GM19043 (cell line): ENCODE data around the gene RNH1.

Source experiments
- ATAC-seq: cut with Tn5 transposase; IDR thresholded peaks from one replicate; pipeline ENCODE4 v1.9.1; 2021; ENCODE audit warnings: low read depth; ENCODE audit not compliant: unreplicated experiment

RNH1 gene

GRCh38 chr11:537622-538430 is 30.8 kb upstream of the RNH1 start:
- ATAC-seq = no peak

GRCh38 chr11:536841-537621 is 30.0 kb upstream of the RNH1 start, which contains the start of gene LRRC56:
Gene LRRC56, plus strand, starts transcription at chr11:537527. Its CDS starts 3,158 bp downstream, at chr11:540685.
- ATAC-seq = peak; percentile 59

GRCh38 chr11:535519-536454 is 28.7 kb upstream of the RNH1 start, which contains the start of gene HRAS:
Gene HRAS, minus strand, starts transcription at chr11:535576.
- ATAC-seq = peak; percentile 83

GRCh38 chr11:535210-535518 is 28.1 kb upstream of the RNH1 start:
- ATAC-seq = peak; percentile 15

GRCh38 chr11:534396-535209 is 27.6 kb upstream of the RNH1 start:
- no peak for ATAC-seq

- ATAC-seq = no peak
Measured at GRCh38 chr11:533586-534395, 26.7 kb upstream of the RNH1 start.

GRCh38 chr11:532986-533585 is 26.0 kb upstream of the RNH1 start:
- no peak for ATAC-seq

- no peak for ATAC-seq
Measured at GRCh38 chr11:532527-532985, 25.5 kb upstream of the RNH1 start.

- ATAC-seq = no peak
Measured at GRCh38 chr11:531919-532526, 25.0 kb upstream of the RNH1 start.

GRCh38 chr11:530960-531831 is 24.2 kb upstream of the RNH1 start:
- ATAC-seq = no peak

GRCh38 chr11:529728-530411 is 22.8 kb upstream of the RNH1 start:
- no peak for ATAC-seq

- no peak for ATAC-seq
Measured at GRCh38 chr11:528815-529727, 22.0 kb upstream of the RNH1 start.

GRCh38 chr11:528166-528814 is 21.2 kb upstream of the RNH1 start:
- ATAC-seq = no peak

GRCh38 chr11:526192-526591 is 19.1 kb upstream of the RNH1 start:
- no peak for ATAC-seq

- ATAC-seq = no peak
Measured at GRCh38 chr11:521177-521688, 14.2 kb upstream of the RNH1 start.
